Measurements from ENCODE around the gene DNAJB5.
"Not testable (repeated sequence)": the region's sequence is repeated elsewhere in the genome, so short reads cannot be mapped to it uniquely, and the experiment has no call there.

DNA sequence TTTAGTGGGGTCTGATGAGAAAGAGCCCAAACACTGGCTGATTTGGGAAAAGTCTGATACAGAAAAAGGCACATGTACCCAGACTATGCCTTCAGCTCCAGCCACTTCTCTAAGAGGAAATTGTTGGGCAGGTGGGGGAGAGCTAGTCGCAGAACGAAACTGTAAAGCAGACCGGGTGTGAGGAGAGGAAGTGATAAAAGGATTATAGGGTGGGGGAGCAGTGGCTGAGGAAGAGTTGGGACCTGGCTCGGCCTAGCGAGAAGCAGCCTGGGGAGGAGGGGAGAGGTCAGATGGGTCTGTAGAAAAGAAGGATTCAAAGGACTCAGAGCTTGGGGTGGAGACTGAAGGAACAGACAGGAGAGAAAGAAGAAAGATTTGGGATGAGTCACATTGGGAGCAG, 33.9 kb downstream of the DNAJB5 start:
- TF ChIP-seq, protein P1, sequence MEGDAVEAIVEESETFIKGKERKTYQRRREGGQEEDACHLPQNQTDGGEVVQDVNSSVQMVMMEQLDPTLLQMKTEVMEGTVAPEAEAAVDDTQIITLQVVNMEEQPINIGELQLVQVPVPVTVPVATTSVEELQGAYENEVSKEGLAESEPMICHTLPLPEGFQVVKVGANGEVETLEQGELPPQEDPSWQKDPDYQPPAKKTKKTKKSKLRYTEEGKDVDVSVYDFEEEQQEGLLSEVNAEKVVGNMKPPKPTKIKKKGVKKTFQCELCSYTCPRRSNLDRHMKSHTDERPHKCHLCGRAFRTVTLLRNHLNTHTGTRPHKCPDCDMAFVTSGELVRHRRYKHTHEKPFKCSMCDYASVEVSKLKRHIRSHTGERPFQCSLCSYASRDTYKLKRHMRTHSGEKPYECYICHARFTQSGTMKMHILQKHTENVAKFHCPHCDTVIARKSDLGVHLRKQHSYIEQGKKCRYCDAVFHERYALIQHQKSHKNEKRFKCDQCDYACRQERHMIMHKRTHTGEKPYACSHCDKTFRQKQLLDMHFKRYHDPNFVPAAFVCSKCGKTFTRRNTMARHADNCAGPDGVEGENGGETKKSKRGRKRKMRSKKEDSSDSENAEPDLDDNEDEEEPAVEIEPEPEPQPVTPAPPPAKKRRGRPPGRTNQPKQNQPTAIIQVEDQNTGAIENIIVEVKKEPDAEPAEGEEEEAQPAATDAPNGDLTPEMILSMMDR (conservative IDR thresholded peaks at IDR 0.05; ENCODE audit: low read depth in 2 of 2), result not testable (repeated sequence)
- TF ChIP-seq POLR2AphosphoS5 (IDR thresholded peaks at IDR 0.05; ENCODE audit: low read depth); EZH2 (IDR thresholded peaks at IDR 0.05; ENCODE audit: low read depth, unreplicated experiment); CREB1 (CRISPR knock-in tag; IDR thresholded peaks at IDR 0.05; ENCODE audit: low read depth); EZH2phosphoT487 (IDR thresholded peaks at IDR 0.05; ENCODE audit: unreplicated experiment); JUNB (IDR thresholded peaks at IDR 0.05; ENCODE audit: unreplicated experiment); ZNF114 (CRISPR knock-in tag; IDR thresholded peaks at IDR 0.05); NANOG (IDR thresholded peaks at IDR 0.05; ENCODE audit: borderline replicate concordance); STAT1 (IDR thresholded peaks at IDR 0.05; ENCODE audit: unreplicated experiment): not testable (repeated sequence)
- TF ChIP-seq, protein P2, sequence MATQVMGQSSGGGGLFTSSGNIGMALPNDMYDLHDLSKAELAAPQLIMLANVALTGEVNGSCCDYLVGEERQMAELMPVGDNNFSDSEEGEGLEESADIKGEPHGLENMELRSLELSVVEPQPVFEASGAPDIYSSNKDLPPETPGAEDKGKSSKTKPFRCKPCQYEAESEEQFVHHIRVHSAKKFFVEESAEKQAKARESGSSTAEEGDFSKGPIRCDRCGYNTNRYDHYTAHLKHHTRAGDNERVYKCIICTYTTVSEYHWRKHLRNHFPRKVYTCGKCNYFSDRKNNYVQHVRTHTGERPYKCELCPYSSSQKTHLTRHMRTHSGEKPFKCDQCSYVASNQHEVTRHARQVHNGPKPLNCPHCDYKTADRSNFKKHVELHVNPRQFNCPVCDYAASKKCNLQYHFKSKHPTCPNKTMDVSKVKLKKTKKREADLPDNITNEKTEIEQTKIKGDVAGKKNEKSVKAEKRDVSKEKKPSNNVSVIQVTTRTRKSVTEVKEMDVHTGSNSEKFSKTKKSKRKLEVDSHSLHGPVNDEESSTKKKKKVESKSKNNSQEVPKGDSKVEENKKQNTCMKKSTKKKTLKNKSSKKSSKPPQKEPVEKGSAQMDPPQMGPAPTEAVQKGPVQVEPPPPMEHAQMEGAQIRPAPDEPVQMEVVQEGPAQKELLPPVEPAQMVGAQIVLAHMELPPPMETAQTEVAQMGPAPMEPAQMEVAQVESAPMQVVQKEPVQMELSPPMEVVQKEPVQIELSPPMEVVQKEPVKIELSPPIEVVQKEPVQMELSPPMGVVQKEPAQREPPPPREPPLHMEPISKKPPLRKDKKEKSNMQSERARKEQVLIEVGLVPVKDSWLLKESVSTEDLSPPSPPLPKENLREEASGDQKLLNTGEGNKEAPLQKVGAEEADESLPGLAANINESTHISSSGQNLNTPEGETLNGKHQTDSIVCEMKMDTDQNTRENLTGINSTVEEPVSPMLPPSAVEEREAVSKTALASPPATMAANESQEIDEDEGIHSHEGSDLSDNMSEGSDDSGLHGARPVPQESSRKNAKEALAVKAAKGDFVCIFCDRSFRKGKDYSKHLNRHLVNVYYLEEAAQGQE (IDR thresholded peaks at IDR 0.05; ENCODE audit: unreplicated experiment), result not testable (repeated sequence)
- TF ChIP-seq, protein P3, sequence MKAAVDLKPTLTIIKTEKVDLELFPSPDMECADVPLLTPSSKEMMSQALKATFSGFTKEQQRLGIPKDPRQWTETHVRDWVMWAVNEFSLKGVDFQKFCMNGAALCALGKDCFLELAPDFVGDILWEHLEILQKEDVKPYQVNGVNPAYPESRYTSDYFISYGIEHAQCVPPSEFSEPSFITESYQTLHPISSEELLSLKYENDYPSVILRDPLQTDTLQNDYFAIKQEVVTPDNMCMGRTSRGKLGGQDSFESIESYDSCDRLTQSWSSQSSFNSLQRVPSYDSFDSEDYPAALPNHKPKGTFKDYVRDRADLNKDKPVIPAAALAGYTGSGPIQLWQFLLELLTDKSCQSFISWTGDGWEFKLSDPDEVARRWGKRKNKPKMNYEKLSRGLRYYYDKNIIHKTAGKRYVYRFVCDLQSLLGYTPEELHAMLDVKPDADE (IDR thresholded peaks at IDR 0.05), result not testable (repeated sequence)
- TF ChIP-seq, protein P4, sequence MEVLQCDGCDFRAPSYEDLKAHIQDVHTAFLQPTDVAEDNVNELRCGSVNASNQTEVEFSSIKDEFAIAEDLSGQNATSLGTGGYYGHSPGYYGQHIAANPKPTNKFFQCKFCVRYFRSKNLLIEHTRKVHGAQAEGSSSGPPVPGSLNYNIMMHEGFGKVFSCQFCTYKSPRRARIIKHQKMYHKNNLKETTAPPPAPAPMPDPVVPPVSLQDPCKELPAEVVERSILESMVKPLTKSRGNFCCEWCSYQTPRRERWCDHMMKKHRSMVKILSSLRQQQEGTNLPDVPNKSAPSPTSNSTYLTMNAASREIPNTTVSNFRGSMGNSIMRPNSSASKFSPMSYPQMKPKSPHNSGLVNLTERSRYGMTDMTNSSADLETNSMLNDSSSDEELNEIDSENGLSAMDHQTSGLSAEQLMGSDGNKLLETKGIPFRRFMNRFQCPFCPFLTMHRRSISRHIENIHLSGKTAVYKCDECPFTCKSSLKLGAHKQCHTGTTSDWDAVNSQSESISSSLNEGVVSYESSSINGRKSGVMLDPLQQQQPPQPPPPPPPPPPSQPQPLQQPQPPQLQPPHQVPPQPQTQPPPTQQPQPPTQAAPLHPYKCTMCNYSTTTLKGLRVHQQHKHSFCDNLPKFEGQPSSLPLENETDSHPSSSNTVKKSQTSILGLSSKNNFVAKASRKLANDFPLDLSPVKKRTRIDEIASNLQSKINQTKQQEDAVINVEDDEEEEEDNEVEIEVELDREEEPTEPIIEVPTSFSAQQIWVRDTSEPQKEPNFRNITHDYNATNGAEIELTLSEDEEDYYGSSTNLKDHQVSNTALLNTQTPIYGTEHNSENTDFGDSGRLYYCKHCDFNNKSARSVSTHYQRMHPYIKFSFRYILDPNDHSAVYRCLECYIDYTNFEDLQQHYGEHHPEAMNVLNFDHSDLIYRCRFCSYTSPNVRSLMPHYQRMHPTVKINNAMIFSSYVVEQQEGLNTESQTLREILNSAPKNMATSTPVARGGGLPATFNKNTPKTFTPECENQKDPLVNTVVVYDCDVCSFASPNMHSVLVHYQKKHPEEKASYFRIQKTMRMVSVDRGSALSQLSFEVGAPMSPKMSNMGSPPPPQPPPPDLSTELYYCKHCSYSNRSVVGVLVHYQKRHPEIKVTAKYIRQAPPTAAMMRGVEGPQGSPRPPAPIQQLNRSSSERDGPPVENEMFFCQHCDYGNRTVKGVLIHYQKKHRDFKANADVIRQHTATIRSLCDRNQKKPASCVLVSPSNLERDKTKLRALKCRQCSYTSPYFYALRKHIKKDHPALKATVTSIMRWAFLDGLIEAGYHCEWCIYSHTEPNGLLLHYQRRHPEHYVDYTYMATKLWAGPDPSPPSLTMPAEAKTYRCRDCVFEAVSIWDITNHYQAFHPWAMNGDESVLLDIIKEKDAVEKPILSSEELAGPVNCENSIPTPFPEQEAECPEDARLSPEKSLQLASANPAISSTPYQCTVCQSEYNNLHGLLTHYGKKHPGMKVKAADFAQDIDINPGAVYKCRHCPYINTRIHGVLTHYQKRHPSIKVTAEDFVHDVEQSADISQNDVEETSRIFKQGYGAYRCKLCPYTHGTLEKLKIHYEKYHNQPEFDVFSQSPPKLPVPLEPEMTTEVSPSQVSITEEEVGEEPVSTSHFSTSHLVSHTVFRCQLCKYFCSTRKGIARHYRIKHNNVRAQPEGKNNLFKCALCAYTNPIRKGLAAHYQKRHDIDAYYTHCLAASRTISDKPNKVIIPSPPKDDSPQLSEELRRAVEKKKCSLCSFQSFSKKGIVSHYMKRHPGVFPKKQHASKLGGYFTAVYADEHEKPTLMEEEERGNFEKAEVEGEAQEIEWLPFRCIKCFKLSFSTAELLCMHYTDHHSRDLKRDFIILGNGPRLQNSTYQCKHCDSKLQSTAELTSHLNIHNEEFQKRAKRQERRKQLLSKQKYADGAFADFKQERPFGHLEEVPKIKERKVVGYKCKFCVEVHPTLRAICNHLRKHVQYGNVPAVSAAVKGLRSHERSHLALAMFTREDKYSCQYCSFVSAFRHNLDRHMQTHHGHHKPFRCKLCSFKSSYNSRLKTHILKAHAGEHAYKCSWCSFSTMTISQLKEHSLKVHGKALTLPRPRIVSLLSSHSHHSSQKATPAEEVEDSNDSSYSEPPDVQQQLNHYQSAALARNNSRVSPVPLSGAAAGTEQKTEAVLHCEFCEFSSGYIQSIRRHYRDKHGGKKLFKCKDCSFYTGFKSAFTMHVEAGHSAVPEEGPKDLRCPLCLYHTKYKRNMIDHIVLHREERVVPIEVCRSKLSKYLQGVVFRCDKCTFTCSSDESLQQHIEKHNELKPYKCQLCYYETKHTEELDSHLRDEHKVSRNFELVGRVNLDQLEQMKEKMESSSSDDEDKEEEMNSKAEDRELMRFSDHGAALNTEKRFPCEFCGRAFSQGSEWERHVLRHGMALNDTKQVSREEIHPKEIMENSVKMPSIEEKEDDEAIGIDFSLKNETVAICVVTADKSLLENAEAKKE (CRISPR knock-in tag; IDR thresholded peaks at IDR 0.05), result not testable (repeated sequence)
